Muscle layer of duodenum (tissue), 2 donors: Measurements from ENCODE around the gene STIM2.

Experiments used
- H3K27ac ChIP-seq: one replicate; pipeline ENCODE4 v1.7.0; 2013; ENCODE audit warnings: mild to moderate bottlenecking, low read length
- H3K27me3 ChIP-seq: one replicate; pipeline ENCODE4 v1.7.0; 2013; ENCODE audit warnings: low read depth, mild to moderate bottlenecking, control low read depth, low read length
- H3K36me3 ChIP-seq, 2 donors: one replicate each; pipeline ENCODE4 v1.7.0; 2013; ENCODE audit warnings: low read length in 2 of 2, control low read depth in 1 of 2, mild to moderate bottlenecking in 1 of 2; ENCODE audit not compliant: insufficient read depth in 2 of 2, control insufficient read depth in 1 of 2
- H3K4me1 ChIP-seq, 2 donors: one replicate each; pipeline ENCODE4 v1.7.0; 2013; ENCODE audit warnings: low read length in 2 of 2, mild to moderate bottlenecking in 2 of 2, control low read depth in 1 of 2, moderate library complexity in 1 of 2; ENCODE audit not compliant: insufficient read depth in 2 of 2, control insufficient read depth in 1 of 2
- H3K4me3 ChIP-seq, 2 donors: one replicate each; pipeline ENCODE4 v1.7.0; 2013; ENCODE audit warnings: low read length in 2 of 2, low read depth in 1 of 2, mild to moderate bottlenecking in 1 of 2
- H3K9me3 ChIP-seq, 2 donors: one replicate each; pipeline ENCODE4 v1.7.0; 2013; ENCODE audit warnings: low read length in 2 of 2, control low read depth in 1 of 2, mild to moderate bottlenecking in 1 of 2; ENCODE audit not compliant: control insufficient read depth in 1 of 2
- donor health status: healthy.

Gene STIM2

GRCh38 chr4:27049239-27049829 is 188.7 kb downstream of the STIM2 start:
- Histone ChIP-seq H3K27ac (no peak overlapping the region), H3K36me3 (no peaks in the 10 kb centered on the region), H3K9me3 (no peaks in the 10 kb centered on the region), H3K27me3 (no peaks in the 10 kb centered on the region), H3K4me3 (no peak overlapping the region), H3K4me1 (peaks cover 0 to 5% of the 10 kb centered on the region in 2 donors)

GRCh38 chr4:27050731-27051130 is 190.1 kb downstream of the STIM2 start:
- no peak overlapping the region for H3K27ac ChIP-seq
- no peaks in the 10 kb centered on the region for H3K9me3 ChIP-seq
- H3K27me3 ChIP-seq = no peaks in the 10 kb centered on the region

GRCh38 chr4:27055221-27055760 is 194.7 kb downstream of the STIM2 start:
- H3K9me3 ChIP-seq = no peaks in the 10 kb centered on the region
- no peaks in the 10 kb centered on the region for H3K27me3 ChIP-seq
- no peak overlapping the region for H3K27ac ChIP-seq
- H3K4me3 ChIP-seq = no peak overlapping the region
- H3K4me1 ChIP-seq = no peaks in the 10 kb centered on the region
- no peaks in the 10 kb centered on the region for H3K36me3 ChIP-seq

More at GRCh38 chr4:27050731-27051130, 190.1 kb downstream of the STIM2 start:
- Histone ChIP-seq H3K4me1 (peaks cover 0 to 5% of the 10 kb centered on the region in 2 donors), H3K4me3 (no peak overlapping the region), H3K36me3 (no peaks in the 10 kb centered on the region)

GRCh38 chr4:27056281-27056680 is 195.6 kb downstream of the STIM2 start:
- H3K9me3 ChIP-seq = no peaks in the 10 kb centered on the region
- H3K27ac ChIP-seq = no peak overlapping the region
- no peaks in the 10 kb centered on the region for H3K36me3 ChIP-seq
- no peaks in the 10 kb centered on the region for H3K4me1 ChIP-seq
- no peaks in the 10 kb centered on the region for H3K27me3 ChIP-seq
- no peak overlapping the region for H3K4me3 ChIP-seq

- H3K9me3 ChIP-seq = no peaks in the 10 kb centered on the region
- H3K4me3 ChIP-seq = no peak overlapping the region
- no peak overlapping the region for H3K27ac ChIP-seq
- H3K36me3 ChIP-seq = no peaks in the 10 kb centered on the region
- H3K4me1 ChIP-seq = no peaks in the 10 kb centered on the region
- H3K27me3 ChIP-seq = no peaks in the 10 kb centered on the region
Observed at GRCh38 chr4:27057053-27057452, 196.4 kb downstream of the STIM2 start.

- Histone ChIP-seq H3K4me3 (no peak overlapping the region), H3K9me3 (no peaks in the 10 kb centered on the region), H3K4me1 (no peaks in the 10 kb centered on the region), H3K27me3 (no peaks in the 10 kb centered on the region), H3K36me3 (no peaks in the 10 kb centered on the region), H3K27ac (no peak overlapping the region)
Observed at GRCh38 chr4:27057662-27058061, 197.0 kb downstream of the STIM2 start.

- H3K4me3 ChIP-seq = no peak overlapping the region
- no peak overlapping the region for H3K27ac ChIP-seq
- H3K27me3 ChIP-seq = no peaks in the 10 kb centered on the region
- no peaks in the 10 kb centered on the region for H3K9me3 ChIP-seq
- no peaks in the 10 kb centered on the region for H3K4me1 ChIP-seq
- H3K36me3 ChIP-seq = no peaks in the 10 kb centered on the region
Observed at GRCh38 chr4:27058819-27059406, 198.3 kb downstream of the STIM2 start.

- H3K27me3 ChIP-seq = no peaks in the 10 kb centered on the region
Observed at GRCh38 chr4:27059446-27059845, 198.8 kb downstream of the STIM2 start.

GRCh38 chr4:27062256-27062655 is 201.6 kb downstream of the STIM2 start:
- Histone ChIP-seq H3K4me1 (no peaks in the 10 kb centered on the region), H3K9me3 (no peaks in the 10 kb centered on the region), H3K36me3 (no peaks in the 10 kb centered on the region), H3K27me3 (no peaks in the 10 kb centered on the region), H3K4me3 (no peak overlapping the region), H3K27ac (no peak overlapping the region)

More at GRCh38 chr4:27059446-27059845, 198.8 kb downstream of the STIM2 start:
- H3K36me3 ChIP-seq = no peaks in the 10 kb centered on the region
- H3K27ac ChIP-seq = no peak overlapping the region
- no peaks in the 10 kb centered on the region for H3K9me3 ChIP-seq
- H3K4me3 ChIP-seq = no peak overlapping the region
- no peaks in the 10 kb centered on the region for H3K4me1 ChIP-seq

GRCh38 chr4:27066591-27066990 is 205.9 kb downstream of the STIM2 start:
- Histone ChIP-seq H3K36me3 (no peaks in the 10 kb centered on the region), H3K27ac (no peak overlapping the region), H3K4me1 (no peaks in the 10 kb centered on the region), H3K27me3 (no peaks in the 10 kb centered on the region), H3K4me3 (no peak overlapping the region), H3K9me3 (no peaks in the 10 kb centered on the region)

GRCh38 chr4:27068151-27068867 is 207.7 kb downstream of the STIM2 start:
- Histone ChIP-seq H3K4me1 (no peaks in the 10 kb centered on the region), H3K9me3 (no peaks in the 10 kb centered on the region), H3K36me3 (no peaks in the 10 kb centered on the region), H3K4me3 (no peak overlapping the region), H3K27ac (no peak overlapping the region), H3K27me3 (no peaks in the 10 kb centered on the region)
